Ishikawa (cell line): ENCODE data around the gene LARGE2.

Experiments used
- CEBPB ChIP-seq: IDR thresholded peaks from 2 replicates; pipeline ENCODE4 v1.6.1; 2012
- CREB1 ChIP-seq: IDR thresholded peaks from 2 replicates; pipeline ENCODE4 v1.6.1; 2012; ENCODE audit warnings: low read depth
- EGR1 ChIP-seq: IDR thresholded peaks from 2 replicates; pipeline ENCODE4 v1.6.1; 2012
- EP300 ChIP-seq: IDR thresholded peaks from 2 replicates; pipeline ENCODE4 v1.6.1; 2012; ENCODE audit warnings: borderline replicate concordance
- FOXM1 ChIP-seq: IDR thresholded peaks from 2 replicates; pipeline ENCODE4 v1.6.1; 2012; ENCODE audit warnings: low read depth, borderline replicate concordance
- NFIC ChIP-seq: IDR thresholded peaks from 2 replicates; pipeline ENCODE4 v1.6.1; 2012
- RAD21 ChIP-seq: IDR thresholded peaks from 2 replicates; pipeline ENCODE4 v1.6.1; 2012; ENCODE audit warnings: low read depth
- REST ChIP-seq: IDR thresholded peaks from 2 replicates; pipeline ENCODE4 v1.6.1; 2012; ENCODE audit warnings: low read depth, mild to moderate bottlenecking
- TAF1 ChIP-seq: IDR thresholded peaks from 2 replicates; pipeline ENCODE4 v1.6.1; 2012; ENCODE audit warnings: low read depth, mild to moderate bottlenecking
- TCF12 ChIP-seq: IDR thresholded peaks from 2 replicates; pipeline ENCODE4 v1.6.1; 2012; ENCODE audit warnings: low read depth
- TEAD4 ChIP-seq: IDR thresholded peaks from 2 replicates; pipeline ENCODE4 v1.6.1; 2012
- YY1 ChIP-seq: IDR thresholded peaks from 2 replicates; pipeline ENCODE4 v1.6.1; 2012; ENCODE audit warnings: low read depth
- ZBTB7A ChIP-seq: IDR thresholded peaks from 2 replicates; pipeline ENCODE4 v1.6.1; 2012; ENCODE audit warnings: low read depth
- TF ChIP-seq, protein P1 (sequence below): IDR thresholded peaks from 2 replicates; pipeline ENCODE4 v1.6.1; 2012
- TF ChIP-seq, protein P2 (sequence below): IDR thresholded peaks from 2 replicates; pipeline ENCODE4 v1.6.1; 2012

The LARGE2 gene

GRCh38 chr11:45935349-45936064 is 13.1 kb downstream of the LARGE2 start:
- no peak for TF ChIP-seq TAF1
- TF ChIP-seq REST: no peak
- TF ChIP-seq, protein P1, sequence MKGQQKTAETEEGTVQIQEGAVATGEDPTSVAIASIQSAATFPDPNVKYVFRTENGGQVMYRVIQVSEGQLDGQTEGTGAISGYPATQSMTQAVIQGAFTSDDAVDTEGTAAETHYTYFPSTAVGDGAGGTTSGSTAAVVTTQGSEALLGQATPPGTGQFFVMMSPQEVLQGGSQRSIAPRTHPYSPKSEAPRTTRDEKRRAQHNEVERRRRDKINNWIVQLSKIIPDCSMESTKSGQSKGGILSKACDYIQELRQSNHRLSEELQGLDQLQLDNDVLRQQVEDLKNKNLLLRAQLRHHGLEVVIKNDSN: no peak
- TF ChIP-seq CREB1: no peak
- no peak for TF ChIP-seq ZBTB7A
- no peak for TF ChIP-seq TEAD4
- TF ChIP-seq NFIC: no peak
- no peak for TF ChIP-seq EP300
- TF ChIP-seq FOXM1: no peak
- TF ChIP-seq RAD21: no peak
- TF ChIP-seq TCF12: no peak
- no peak for TF ChIP-seq CEBPB
- no peak for TF ChIP-seq EGR1

- TF ChIP-seq CEBPB (no peak), RAD21 (no peak), CREB1 (no peak), TAF1 (no peak), TCF12 (no peak), EGR1 (no peak), NFIC (no peak), ZBTB7A (no peak)
- TF ChIP-seq, protein P1: no peak
These were observed 14.1 kb downstream of the LARGE2 start for GRCh38 chr11:45936511-45937054.

GRCh38 chr11:45937916-45938315 is 15.5 kb downstream of the LARGE2 start:
- no peak for TF ChIP-seq FOXM1
- TF ChIP-seq EGR1: no peak
- no peak for TF ChIP-seq CEBPB
- no peak for TF ChIP-seq TEAD4
- TF ChIP-seq TCF12: no peak
- TF ChIP-seq, protein P2, sequence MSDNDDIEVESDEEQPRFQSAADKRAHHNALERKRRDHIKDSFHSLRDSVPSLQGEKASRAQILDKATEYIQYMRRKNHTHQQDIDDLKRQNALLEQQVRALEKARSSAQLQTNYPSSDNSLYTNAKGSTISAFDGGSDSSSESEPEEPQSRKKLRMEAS: no peak
- no peak for TF ChIP-seq EP300
- no peak for TF ChIP-seq RAD21
- no peak for TF ChIP-seq CREB1
- no peak for TF ChIP-seq NFIC
- no peak for TF ChIP-seq REST

DNA sequence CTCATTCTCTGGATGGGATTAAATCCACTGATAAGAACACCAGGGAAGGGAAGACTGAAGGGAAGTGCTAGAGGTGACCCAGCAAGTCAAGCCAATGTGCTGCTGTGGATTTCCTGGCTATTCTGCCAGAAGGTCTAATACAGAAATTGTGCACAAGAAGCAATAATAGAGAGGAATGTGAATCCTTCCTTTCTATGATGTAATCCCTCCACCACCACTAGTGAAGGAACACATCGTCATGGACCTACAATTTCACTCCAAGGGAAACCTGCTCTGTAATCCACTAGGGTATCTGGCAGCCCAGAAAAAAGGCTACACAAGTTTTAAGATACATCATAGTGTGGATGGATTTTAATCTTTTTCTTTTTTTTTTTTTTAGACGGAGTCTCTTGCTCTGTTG is 17.4 kb downstream of the LARGE2 start:
- TF ChIP-seq CEBPB (no peak), EGR1 (no peak)

DNA sequence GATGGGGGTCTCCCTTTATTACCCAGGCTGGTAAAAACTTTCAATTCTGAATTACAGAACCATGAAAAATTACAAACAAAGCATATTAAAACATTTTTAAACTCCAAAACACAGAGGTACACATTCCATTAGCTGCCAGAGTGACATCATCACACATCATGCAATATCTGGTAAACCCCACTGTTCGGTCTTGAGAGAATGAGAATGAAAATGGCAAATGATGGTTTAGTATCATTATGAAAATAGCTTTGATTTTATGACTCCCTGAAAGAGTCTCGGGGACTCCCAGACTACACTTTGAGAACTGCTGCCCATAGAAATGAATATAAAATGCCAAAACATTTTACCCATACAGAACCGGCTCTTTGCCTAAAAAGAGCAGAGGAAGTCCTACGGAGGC is 18.8 kb downstream of the LARGE2 start:
- TF ChIP-seq RAD21 (no peak), YY1 (no peak)

DNA sequence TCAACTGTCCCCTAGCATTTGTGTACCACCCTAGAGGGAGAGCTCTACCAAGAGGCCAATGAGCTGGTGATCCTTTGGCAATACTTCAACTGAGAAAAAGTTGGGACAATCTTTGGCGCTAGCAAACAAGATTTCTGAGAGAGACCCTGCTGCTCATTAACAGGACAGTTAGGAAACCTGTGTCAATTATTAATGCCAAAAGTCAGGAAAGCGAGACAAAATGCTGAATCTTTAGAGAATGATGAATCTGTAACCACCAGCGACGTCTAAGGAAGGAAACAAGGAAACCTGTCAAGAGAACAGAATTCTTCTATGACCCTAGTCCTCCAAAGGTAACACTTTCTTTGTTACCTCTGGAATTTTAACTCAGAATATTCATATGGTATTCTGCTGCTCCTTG is 19.9 kb downstream of the LARGE2 start:
- TF ChIP-seq, protein P1: no peak
- no peak for TF ChIP-seq TAF1
- TF ChIP-seq EGR1: no peak
- no peak for TF ChIP-seq ZBTB7A
- TF ChIP-seq TEAD4: no peak
- TF ChIP-seq YY1: no peak
- TF ChIP-seq, protein P2: no peak
- TF ChIP-seq CEBPB: no peak
- TF ChIP-seq CREB1: no peak
- no peak for TF ChIP-seq REST
